GM19043 (cell line): ENCODE measurements around the gene AGBL4.

Experiments used
- ATAC-seq: cut with Tn5 transposase; IDR thresholded peaks from one replicate; pipeline ENCODE4 v1.9.1; 2021; ENCODE audit warnings: low read depth; ENCODE audit not compliant: unreplicated experiment

AGBL4 gene

GRCh38 chr1:48697066-48697707 is 1326.6 kb downstream of the AGBL4 start:
- peak; percentile 75 for ATAC-seq

GRCh38 chr1:48695161-48695560 is 1328.6 kb downstream of the AGBL4 start:
- ATAC-seq, result no peak

- ATAC-seq, result no peak
Measured at GRCh38 chr1:48693674-48694320, 1330.0 kb downstream of the AGBL4 start.

GRCh38 chr1:48693180-48693579 is 1330.6 kb downstream of the AGBL4 start:
- no peak for ATAC-seq

- no peak for ATAC-seq
Measured at GRCh38 chr1:48692235-48692634, 1331.5 kb downstream of the AGBL4 start.

GRCh38 chr1:48691429-48692001 is 1332.2 kb downstream of the AGBL4 start:
- peak; percentile 46 for ATAC-seq

GRCh38 chr1:48688102-48688760 is 1335.5 kb downstream of the AGBL4 start:
- ATAC-seq, result no peak

- no peak for ATAC-seq
Measured at GRCh38 chr1:48687282-48688045, 1336.3 kb downstream of the AGBL4 start.

GRCh38 chr1:48686159-48686558 is 1337.6 kb downstream of the AGBL4 start:
- no peak for ATAC-seq

GRCh38 chr1:48684381-48684780 is 1339.4 kb downstream of the AGBL4 start:
- no peak for ATAC-seq

- ATAC-seq, result no peak
Measured at GRCh38 chr1:48683839-48684238, 1339.9 kb downstream of the AGBL4 start.

- no peak for ATAC-seq
Measured at GRCh38 chr1:48681476-48682305, 1342.1 kb downstream of the AGBL4 start.

GRCh38 chr1:48680411-48681035 is 1343.2 kb downstream of the AGBL4 start:
- no peak for ATAC-seq

GRCh38 chr1:48679859-48680258 is 1343.9 kb downstream of the AGBL4 start:
- no peak for ATAC-seq

GRCh38 chr1:48678710-48679505 is 1344.8 kb downstream of the AGBL4 start:
- no peak for ATAC-seq

GRCh38 chr1:48677306-48678287 is 1346.2 kb downstream of the AGBL4 start:
- ATAC-seq, result peak; percentile 44

- ATAC-seq, result no peak
Measured at GRCh38 chr1:48676822-48677221, 1346.9 kb downstream of the AGBL4 start.

GRCh38 chr1:48676376-48676775 is 1347.4 kb downstream of the AGBL4 start:
- no peak for ATAC-seq
